OCI-LY3 (cell line): ENCODE results near the gene CNIH3.

Experiments used
- H2AFZ ChIP-seq: fragments of 200-600, 300-600 bp; shearing (Covaris generic); 2 replicates; pipeline ENCODE4 v1.6.0; 2014; ENCODE audit warnings: antibody characterized with exemption, low read depth, low read length
- H3K27ac ChIP-seq: fragments of 200-600, 300-600 bp; sonication (generic); 2 replicates; pipeline ENCODE4 v1.5.1; 2014; ENCODE audit warnings: mild to moderate bottlenecking, low read length, moderate library complexity, mixed read lengths
- H3K27me3 ChIP-seq: fragments of 200-600, 300-600 bp; sonication (generic); 2 replicates; pipeline ENCODE4 v1.6.1; 2014; ENCODE audit warnings: low read depth, low read length, mixed read lengths
- H3K36me3 ChIP-seq: fragments of 200-600, 300-600 bp; sonication (generic); replicated peaks from 2 replicates; pipeline ENCODE3; 2014; ENCODE audit warnings: low read depth, low read length, mixed read lengths
- H3K4me1 ChIP-seq: fragments of 300-600, 200-600 bp; sonication (generic); 2 replicates; pipeline ENCODE4 v1.6.1; 2014; ENCODE audit warnings: low read length, mixed read lengths
- H3K4me2 ChIP-seq: fragments of 200-600, 300-600 bp; sonication (generic); 2 replicates; pipeline ENCODE4 v1.6.1; 2014; ENCODE audit warnings: low read length, mixed read lengths
- H3K4me3 ChIP-seq: fragments of 300-600, 200-600 bp; sonication (generic); 2 replicates; pipeline ENCODE4 v1.5.1; 2014; ENCODE audit warnings: antibody characterized with exemption, mild to moderate bottlenecking, low read length, moderate library complexity
- H3K79me2 ChIP-seq: fragments of 300-600, 200-600 bp; shearing (Covaris generic); 2 replicates; pipeline ENCODE4 v1.6.1; 2014; ENCODE audit warnings: mild to moderate bottlenecking, low read length, mixed read lengths
- H3K9ac ChIP-seq: fragments of 300-600, 200-600 bp; shearing (Covaris generic); 2 replicates; pipeline ENCODE4 v1.6.0; 2014; ENCODE audit warnings: mild to moderate bottlenecking, low read length, moderate library complexity
- H3K9me3 ChIP-seq: fragments of 200-600, 300-600 bp; shearing (Covaris generic); 2 replicates; pipeline ENCODE4 v1.6.1; 2014; ENCODE audit warnings: low read length, mixed read lengths; ENCODE audit not compliant: insufficient read depth
- H4K20me1 ChIP-seq: fragments of 200-600, 300-600 bp; sonication (generic); 2 replicates; pipeline ENCODE4 v1.6.1; 2016; ENCODE audit warnings: low read length, mixed read lengths; ENCODE audit not compliant: insufficient read depth
- EZH2phosphoT487 ChIP-seq: fragments of 200-600 bp; shearing (Covaris generic); IDR thresholded peaks from 2 replicates; pipeline ENCODE4 v1.6.1; 2018; ENCODE audit warnings: antibody characterized with exemption, mixed run types, low read depth
- TF ChIP-seq, protein P1 (sequence below): fragments of 200-600, 300-600 bp; sonication (generic); IDR thresholded peaks from 2 replicates; pipeline ENCODE4 v1.5.1; 2014; ENCODE audit warnings: antibody characterized with exemption, low read length, low read depth

CNIH3 gene

DNA sequence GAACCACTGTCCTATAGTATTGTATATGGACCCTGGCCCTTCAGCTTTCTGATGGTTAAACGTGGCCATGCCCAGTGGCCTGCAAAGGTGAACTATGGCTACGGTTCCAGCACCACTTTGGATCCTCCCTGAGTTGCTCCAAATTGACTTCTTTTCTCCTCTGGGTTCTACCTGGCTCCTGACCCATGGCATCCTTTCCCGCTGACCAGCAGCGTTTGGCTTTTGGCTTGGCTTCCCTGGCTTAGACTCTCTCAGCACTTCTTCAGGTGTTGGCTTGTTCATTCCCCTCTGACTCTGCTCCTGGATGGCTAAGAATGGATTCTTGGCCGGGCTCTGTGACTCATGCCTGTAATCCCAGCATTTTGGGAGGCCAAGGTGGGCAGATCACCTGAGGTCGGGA lies 152.9 kb downstream of the CNIH3 start:
- Histone ChIP-seq H3K4me1 (no peaks in the 10 kb centered on the region), H2AFZ (no peak overlapping the region), H3K4me2 (no peak overlapping the region), H3K9ac (no peak overlapping the region), H3K27ac (no peak overlapping the region), H3K4me3 (no peak overlapping the region), H3K9me3 (no peaks in the 10 kb centered on the region), H3K36me3 (no peaks in the 10 kb centered on the region), H4K20me1 (no peaks in the 10 kb centered on the region), H3K27me3 (peaks cover 16% of the 10 kb centered on the region), H3K79me2 (no peaks in the 10 kb centered on the region)
- TF ChIP-seq EZH2phosphoT487: no peak
- TF ChIP-seq, protein P1, sequence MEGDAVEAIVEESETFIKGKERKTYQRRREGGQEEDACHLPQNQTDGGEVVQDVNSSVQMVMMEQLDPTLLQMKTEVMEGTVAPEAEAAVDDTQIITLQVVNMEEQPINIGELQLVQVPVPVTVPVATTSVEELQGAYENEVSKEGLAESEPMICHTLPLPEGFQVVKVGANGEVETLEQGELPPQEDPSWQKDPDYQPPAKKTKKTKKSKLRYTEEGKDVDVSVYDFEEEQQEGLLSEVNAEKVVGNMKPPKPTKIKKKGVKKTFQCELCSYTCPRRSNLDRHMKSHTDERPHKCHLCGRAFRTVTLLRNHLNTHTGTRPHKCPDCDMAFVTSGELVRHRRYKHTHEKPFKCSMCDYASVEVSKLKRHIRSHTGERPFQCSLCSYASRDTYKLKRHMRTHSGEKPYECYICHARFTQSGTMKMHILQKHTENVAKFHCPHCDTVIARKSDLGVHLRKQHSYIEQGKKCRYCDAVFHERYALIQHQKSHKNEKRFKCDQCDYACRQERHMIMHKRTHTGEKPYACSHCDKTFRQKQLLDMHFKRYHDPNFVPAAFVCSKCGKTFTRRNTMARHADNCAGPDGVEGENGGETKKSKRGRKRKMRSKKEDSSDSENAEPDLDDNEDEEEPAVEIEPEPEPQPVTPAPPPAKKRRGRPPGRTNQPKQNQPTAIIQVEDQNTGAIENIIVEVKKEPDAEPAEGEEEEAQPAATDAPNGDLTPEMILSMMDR: no peak

DNA sequence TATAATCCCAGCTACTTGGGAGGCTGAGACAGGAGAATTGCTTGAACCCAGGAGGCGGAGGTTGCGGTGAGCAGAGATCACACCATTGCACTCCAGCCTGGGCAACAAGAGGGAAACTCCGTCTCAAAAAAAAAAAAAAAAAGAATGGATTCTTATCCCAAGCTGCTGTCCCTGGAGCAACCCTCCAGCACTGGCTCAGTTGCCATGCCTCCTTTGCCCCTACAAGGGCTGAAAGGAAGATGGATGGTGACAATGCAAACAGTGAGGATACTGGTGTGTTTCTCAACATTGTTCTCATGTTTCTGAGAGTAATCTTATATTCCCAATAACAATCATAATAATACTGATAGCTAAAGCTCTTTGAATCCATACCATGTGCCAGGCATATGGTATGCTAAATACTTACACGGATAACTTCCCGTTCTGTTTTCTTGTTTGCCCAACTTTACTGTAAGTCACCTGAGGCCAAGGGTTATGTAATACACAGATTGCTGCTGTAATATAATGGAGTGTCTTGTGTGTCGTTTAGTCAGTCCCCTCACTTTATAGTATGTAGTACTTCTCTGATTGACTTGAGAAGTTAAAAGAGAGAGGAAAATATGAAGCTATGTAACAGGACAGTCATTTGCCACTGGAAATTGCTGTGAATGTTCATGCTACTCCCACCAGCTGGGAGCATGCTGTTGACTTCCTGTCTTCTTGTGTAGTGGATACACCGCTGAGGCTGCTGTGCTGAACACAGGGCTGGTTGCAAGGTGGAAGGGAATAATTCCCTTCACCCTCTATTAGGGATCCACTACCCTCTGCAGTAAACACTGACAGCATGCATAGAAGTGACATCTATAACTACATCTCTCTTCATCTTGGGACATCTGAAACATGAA lies 153.6 kb downstream of the CNIH3 start:
- Histone ChIP-seq H2AFZ (no peak overlapping the region), H3K9ac (no peak overlapping the region), H3K9me3 (no peaks in the 10 kb centered on the region), H3K27me3 (peaks cover 16% of the 10 kb centered on the region), H3K4me2 (no peak overlapping the region), H3K4me3 (no peak overlapping the region), H4K20me1 (no peaks in the 10 kb centered on the region), H3K79me2 (no peaks in the 10 kb centered on the region), H3K27ac (no peak overlapping the region), H3K4me1 (no peaks in the 10 kb centered on the region), H3K36me3 (no peaks in the 10 kb centered on the region)
- TF ChIP-seq, protein P1: no peak
- no peak for TF ChIP-seq EZH2phosphoT487

DNA sequence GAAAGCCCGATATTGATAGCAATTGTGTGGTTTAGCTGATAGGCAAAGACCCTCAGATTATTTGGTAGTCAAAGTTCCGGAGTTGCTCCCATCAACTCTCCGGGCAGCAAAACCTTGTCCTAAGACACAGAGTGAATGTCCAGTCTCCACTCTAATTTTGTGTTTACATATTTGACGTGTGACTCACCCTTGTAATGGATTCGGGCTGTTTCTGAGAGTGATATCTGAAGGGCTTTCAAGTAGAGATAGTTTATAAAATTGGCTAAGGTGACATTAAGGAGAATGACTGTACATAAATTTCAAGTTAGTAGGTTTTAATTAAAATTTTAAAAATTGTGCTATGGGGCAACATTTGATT lies 154.2 kb downstream of the CNIH3 start:
- no peak overlapping the region for H3K4me3 ChIP-seq
- H3K79me2 ChIP-seq: no peaks in the 10 kb centered on the region
- H3K4me1 ChIP-seq: no peaks in the 10 kb centered on the region
- H3K9me3 ChIP-seq: no peaks in the 10 kb centered on the region
- peaks cover 16% of the 10 kb centered on the region for H3K27me3 ChIP-seq
- H3K4me2 ChIP-seq: no peak overlapping the region
- no peaks in the 10 kb centered on the region for H3K36me3 ChIP-seq
- H3K27ac ChIP-seq: no peak overlapping the region
- H2AFZ ChIP-seq: no peak overlapping the region
- H3K9ac ChIP-seq: no peak overlapping the region
- no peaks in the 10 kb centered on the region for H4K20me1 ChIP-seq
- TF ChIP-seq, protein P1: no peak
- TF ChIP-seq EZH2phosphoT487: no peak

DNA sequence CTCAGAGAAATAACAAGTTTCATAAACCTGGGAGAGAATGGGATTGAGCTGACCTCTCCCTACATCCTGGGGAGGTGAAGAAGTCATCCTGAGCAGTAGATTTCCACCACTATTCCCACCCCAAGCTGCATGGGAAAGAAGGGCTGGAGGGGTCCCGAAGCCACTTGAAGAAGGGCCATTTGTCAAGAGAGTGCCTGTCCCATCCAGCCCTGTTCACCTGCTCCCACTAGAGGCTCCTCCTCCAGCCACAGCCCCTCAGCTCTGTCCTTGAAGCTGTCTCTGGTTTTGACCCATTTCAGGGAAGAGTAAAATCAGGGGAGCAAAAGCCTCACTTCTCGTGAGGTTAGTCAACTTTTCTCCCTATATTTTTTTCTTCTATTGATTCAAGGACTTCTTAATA lies 157.5 kb downstream of the CNIH3 start:
- no peaks in the 10 kb centered on the region for H3K79me2 ChIP-seq
- H4K20me1 ChIP-seq: no peaks in the 10 kb centered on the region
- no peak overlapping the region for H3K4me3 ChIP-seq
- no peak overlapping the region for H3K9ac ChIP-seq
- peaks cover 11% of the 10 kb centered on the region for H3K27me3 ChIP-seq
- H3K4me1 ChIP-seq: no peaks in the 10 kb centered on the region
- no peaks in the 10 kb centered on the region for H3K36me3 ChIP-seq
- H2AFZ ChIP-seq: no peak overlapping the region
- TF ChIP-seq, protein P1: no peak
- no peak for TF ChIP-seq EZH2phosphoT487
- no peaks in the 10 kb centered on the region for H3K9me3 ChIP-seq
- no peak overlapping the region for H3K4me2 ChIP-seq
- no peak overlapping the region for H3K27ac ChIP-seq
